Measurements from ENCODE around the gene MTFP1.
"Not testable (repeated sequence)": the region's sequence is repeated elsewhere in the genome, so short reads cannot be mapped to it uniquely, and the experiment has no call there.

The MTFP1 gene

GRCh38 chr22:30402028-30402765, 23.4 kb upstream of the MTFP1 start:
- no peak for DNase-seq

- not testable (repeated sequence) for DNase-seq
Measured at GRCh38 chr22:30402766-30403104, 22.8 kb upstream of the MTFP1 start.

GRCh38 chr22:30404307-30404706, 21.3 kb upstream of the MTFP1 start:
- DNase-seq: no peak

GRCh38 chr22:30405731-30406130, 19.8 kb upstream of the MTFP1 start:
- no peak for DNase-seq

- DNase-seq: no peak
Measured at GRCh38 chr22:30406400-30406799, 19.2 kb upstream of the MTFP1 start.

GRCh38 chr22:30408388-30409102, 17.0 kb upstream of the MTFP1 start:
- DNase-seq: no peak

- no peak for DNase-seq
Measured at GRCh38 chr22:30411780-30412179, 13.8 kb upstream of the MTFP1 start.

GRCh38 chr22:30413001-30413400, 12.6 kb upstream of the MTFP1 start:
- DNase-seq: no peak

GRCh38 chr22:30413745-30414524, 11.6 kb upstream of the MTFP1 start:
- DNase-seq: no peak

- DNase-seq: no peak
Measured at GRCh38 chr22:30414525-30415047, 11.0 kb upstream of the MTFP1 start.

GRCh38 chr22:30416403-30416802, 9.2 kb upstream of the MTFP1 start:
- DNase-seq: no peak

- DNase-seq: no peak
Measured at GRCh38 chr22:30416837-30417236, 8.7 kb upstream of the MTFP1 start.

GRCh38 chr22:30420347-30421125, 5.0 kb upstream of the MTFP1 start:
- no peak for DNase-seq

GRCh38 chr22:30421695-30422480, 3.7 kb upstream of the MTFP1 start:
- DNase-seq: no peak

- no peak for DNase-seq
Measured at GRCh38 chr22:30422481-30423300, 2.9 kb upstream of the MTFP1 start.

- DNase-seq: no peak
Measured at GRCh38 chr22:30423301-30423958, 2.1 kb upstream of the MTFP1 start.

- DNase-seq: peak; percentile 93
Measured at GRCh38 chr22:30423959-30424533, 1.5 kb upstream of the MTFP1 start.

GRCh38 chr22:30424534-30425326, 838 bp upstream of the MTFP1 start:
- no peak for DNase-seq

- no peak for DNase-seq
Measured at GRCh38 chr22:30425327-30425615, 297 bp upstream of the MTFP1 start.

All from NCI-H2081 treated with DMSO at 0.1 percent for 48 hours (cell line).